KOPT-K1 (cell line): ENCODE results near the gene CARD9.
"Not testable (repeated sequence)": the region's sequence is repeated elsewhere in the genome, so short reads cannot be mapped to it uniquely, and the experiment has no call there.

Experiments
- H3K27ac ChIP-seq: fragments of 200-600 bp; sonication (generic); 2 replicates; pipeline ENCODE4 v1.5.1; 2016; ENCODE audit warnings: antibody characterized with exemption, mild to moderate bottlenecking, low read depth, low read length; ENCODE audit not compliant: poor library complexity, severe bottlenecking
- H3K36me3 ChIP-seq: fragments of 200-600 bp; sonication (generic); 2 replicates; pipeline ENCODE4 v1.5.1; 2017; ENCODE audit warnings: antibody characterized with exemption, mild to moderate bottlenecking, low read length, moderate library complexity; ENCODE audit not compliant: insufficient read depth
- H3K9me3 ChIP-seq: fragments of 200-600 bp; sonication (generic); 2 replicates; pipeline ENCODE4 v1.5.1; 2017; ENCODE audit warnings: antibody characterized with exemption, low read length, mild to moderate bottlenecking; ENCODE audit not compliant: insufficient read depth, poor library complexity, severe bottlenecking

The CARD9 gene

GRCh38 chr9:136354592-136355085 is 18.8 kb downstream of the CARD9 start:
- no peak overlapping the region for H3K27ac ChIP-seq
- H3K9me3 ChIP-seq = no peaks in the 10 kb centered on the region
- peaks cover 2% of the 10 kb centered on the region; the same call in 1 of the 2 replicates for H3K36me3 ChIP-seq

GRCh38 chr9:136353757-136354488 is 19.5 kb downstream of the CARD9 start:
- Histone ChIP-seq H3K36me3 (no peaks in the 10 kb centered on the region), H3K9me3 (no peaks in the 10 kb centered on the region), H3K27ac (no peak overlapping the region)

- Histone ChIP-seq H3K36me3 (no peaks in the 10 kb centered on the region), H3K27ac (no peak overlapping the region), H3K9me3 (no peaks in the 10 kb centered on the region)
These were observed 20.4 kb downstream of the CARD9 start for GRCh38 chr9:136353088-136353487.

- Histone ChIP-seq H3K9me3 (no peaks in the 10 kb centered on the region), H3K27ac (no peak overlapping the region), H3K36me3 (no peaks in the 10 kb centered on the region)
These were observed 20.8 kb downstream of the CARD9 start for GRCh38 chr9:136352682-136353081.

GRCh38 chr9:136351868-136352267 is 21.6 kb downstream of the CARD9 start:
- H3K36me3 ChIP-seq, H3K27ac ChIP-seq: not testable (repeated sequence)

GRCh38 chr9:136351252-136351800 is 22.1 kb downstream of the CARD9 start:
- H3K27ac ChIP-seq = no peak overlapping the region

More at GRCh38 chr9:136351868-136352267, 21.6 kb downstream of the CARD9 start:
- not testable (repeated sequence) for H3K9me3 ChIP-seq

GRCh38 chr9:136349546-136349945 is 23.9 kb downstream of the CARD9 start:
- Histone ChIP-seq H3K9me3 (no peaks in the 10 kb centered on the region), H3K36me3 (no peaks in the 10 kb centered on the region), H3K27ac (no peak overlapping the region)

More at GRCh38 chr9:136351252-136351800, 22.1 kb downstream of the CARD9 start:
- H3K36me3 ChIP-seq = no peaks in the 10 kb centered on the region
- no peaks in the 10 kb centered on the region for H3K9me3 ChIP-seq

GRCh38 chr9:136348691-136349090 is 24.8 kb downstream of the CARD9 start:
- Histone ChIP-seq H3K27ac (no peak overlapping the region), H3K36me3 (no peaks in the 10 kb centered on the region), H3K9me3 (no peaks in the 10 kb centered on the region)

GRCh38 chr9:136347472-136348256 is 25.8 kb downstream of the CARD9 start:
- Histone ChIP-seq H3K36me3 (no peaks in the 10 kb centered on the region), H3K27ac (no peak overlapping the region), H3K9me3 (no peaks in the 10 kb centered on the region)

GRCh38 chr9:136346927-136347465 is 26.5 kb downstream of the CARD9 start:
- Histone ChIP-seq H3K27ac (no peak overlapping the region), H3K9me3 (no peaks in the 10 kb centered on the region), H3K36me3 (no peaks in the 10 kb centered on the region)

- Histone ChIP-seq H3K9me3 (no peaks in the 10 kb centered on the region), H3K27ac (no peak overlapping the region), H3K36me3 (no peaks in the 10 kb centered on the region)
These were observed 27.4 kb downstream of the CARD9 start for GRCh38 chr9:136346157-136346481.

GRCh38 chr9:136345281-136346156 is 27.9 kb downstream of the CARD9 start:
- no peaks in the 10 kb centered on the region for H3K36me3 ChIP-seq
- no peaks in the 10 kb centered on the region for H3K9me3 ChIP-seq
- H3K27ac ChIP-seq = no peak overlapping the region

GRCh38 chr9:136344544-136345280 is 28.8 kb downstream of the CARD9 start:
- Histone ChIP-seq H3K9me3 (no peaks in the 10 kb centered on the region), H3K36me3 (no peaks in the 10 kb centered on the region), H3K27ac (no peak overlapping the region)

GRCh38 chr9:136343884-136344269 is 29.6 kb downstream of the CARD9 start:
- Histone ChIP-seq H3K36me3 (no peaks in the 10 kb centered on the region), H3K9me3 (no peaks in the 10 kb centered on the region), H3K27ac (no peak overlapping the region)
